ENCODE data around the gene KCNH2.

DNA sequence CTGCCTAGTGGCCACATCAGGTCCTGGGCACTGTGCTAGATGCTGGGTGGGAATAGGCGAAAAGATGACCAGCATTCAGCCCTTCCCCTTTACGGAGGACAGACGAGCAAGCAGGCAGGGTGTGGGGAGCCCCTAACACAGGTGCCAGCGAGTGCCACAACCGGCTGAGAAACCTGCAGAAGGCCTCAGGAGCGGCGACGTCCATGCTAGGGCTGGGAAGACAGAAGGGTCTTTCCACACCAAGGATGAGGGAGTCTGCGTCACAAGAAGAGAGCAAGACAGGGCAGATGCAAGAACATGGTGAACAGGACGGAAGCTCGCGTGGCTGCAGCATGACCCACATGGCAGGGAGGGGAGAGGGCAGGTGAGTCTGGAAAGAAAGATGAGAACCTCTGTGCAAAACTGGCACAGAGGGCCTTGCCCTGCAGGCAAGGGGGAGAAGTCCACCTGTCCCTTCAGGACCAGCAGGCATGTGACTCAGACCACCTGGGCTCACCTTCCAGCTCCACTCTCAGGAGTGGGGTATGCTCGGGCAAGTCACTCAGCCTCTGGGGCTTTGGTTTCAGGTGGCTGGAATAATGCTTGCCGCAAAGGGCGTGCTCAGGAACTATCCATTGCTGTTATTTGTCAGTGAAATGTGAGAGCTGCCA lies 36.6 kb downstream of the KCNH2 start:
- TF ChIP-seq CTCF (IDR thresholded peaks at IDR 0.05) (no peak), POLR2A (IDR thresholded peaks at IDR 0.05) (no peak)

All from body of pancreas (tissue), 4 donors.